HG03575 (cell line): ENCODE data around the gene OR4E2.
"Not testable (repeated sequence)": the region's sequence is repeated elsewhere in the genome, so short reads cannot be mapped to it uniquely, and the experiment has no call there.

Source experiments
- ATAC-seq: cut with Tn5 transposase; IDR thresholded peaks from one replicate; pipeline ENCODE4 v1.9.1; 2021; ENCODE audit not compliant: unreplicated experiment, insufficient number of reproducible peaks, low FRiP score; ENCODE audit errors: extremely low read depth

The OR4E2 gene, protein sequence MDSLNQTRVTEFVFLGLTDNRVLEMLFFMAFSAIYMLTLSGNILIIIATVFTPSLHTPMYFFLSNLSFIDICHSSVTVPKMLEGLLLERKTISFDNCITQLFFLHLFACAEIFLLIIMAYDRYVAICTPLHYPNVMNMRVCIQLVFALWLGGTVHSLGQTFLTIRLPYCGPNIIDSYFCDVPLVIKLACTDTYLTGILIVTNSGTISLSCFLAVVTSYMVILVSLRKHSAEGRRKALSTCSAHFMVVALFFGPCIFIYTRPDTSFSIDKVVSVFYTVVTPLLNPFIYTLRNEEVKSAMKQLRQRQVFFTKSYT

DNA sequence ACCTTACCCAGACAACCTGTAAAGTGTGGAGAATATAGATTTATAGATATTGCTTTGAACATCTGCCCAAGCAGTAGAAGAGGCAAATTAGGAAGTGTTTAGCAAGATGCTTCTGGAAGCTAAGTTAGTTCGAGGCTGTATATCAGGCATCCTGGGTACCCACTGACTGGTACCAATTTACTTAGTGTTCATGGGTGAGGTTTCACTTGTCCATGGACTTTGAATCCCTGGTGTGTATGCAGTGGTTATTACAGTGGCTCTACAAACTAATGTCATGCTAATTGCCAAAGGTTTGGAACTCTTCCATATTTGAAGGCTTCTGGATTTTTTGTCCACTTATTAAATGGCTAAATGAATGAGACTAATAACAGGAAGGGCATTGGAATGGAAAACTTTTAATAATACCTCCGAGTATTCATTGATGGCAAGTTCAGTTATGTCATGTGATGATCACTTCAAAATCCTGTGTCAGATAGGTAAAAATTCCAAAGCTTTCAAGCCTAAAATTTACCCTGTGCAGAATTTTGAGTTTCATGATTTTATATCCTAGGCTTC lies at the start of gene OR4E2:
Gene OR4E2 (plus strand): TSS at position 505 of the 555 bp plus-strand sequence. CDS start 11,248 bp downstream, outside the sequence.
- ATAC-seq = no peak

DNA sequence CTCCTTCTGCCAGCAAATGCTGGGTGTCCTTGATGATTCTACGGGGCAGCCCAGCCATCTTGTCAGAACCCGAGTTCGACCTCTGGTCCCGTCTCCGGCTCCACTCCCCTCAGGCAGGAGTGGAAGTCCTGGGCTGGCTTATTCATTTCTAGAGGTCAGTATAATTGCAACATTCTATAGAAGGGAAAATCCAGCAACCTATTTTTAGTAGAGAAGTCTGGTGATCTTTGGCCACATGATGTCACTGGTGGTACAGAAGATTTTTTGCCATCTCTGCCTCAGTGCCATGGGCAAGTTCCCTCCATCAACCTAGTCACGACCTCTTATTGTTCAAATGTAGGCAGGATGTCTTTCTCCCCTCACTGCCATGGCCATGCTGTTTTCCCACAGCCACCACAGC lies 41.3 kb upstream of the OR4E2 start:
- no peak for ATAC-seq

DNA sequence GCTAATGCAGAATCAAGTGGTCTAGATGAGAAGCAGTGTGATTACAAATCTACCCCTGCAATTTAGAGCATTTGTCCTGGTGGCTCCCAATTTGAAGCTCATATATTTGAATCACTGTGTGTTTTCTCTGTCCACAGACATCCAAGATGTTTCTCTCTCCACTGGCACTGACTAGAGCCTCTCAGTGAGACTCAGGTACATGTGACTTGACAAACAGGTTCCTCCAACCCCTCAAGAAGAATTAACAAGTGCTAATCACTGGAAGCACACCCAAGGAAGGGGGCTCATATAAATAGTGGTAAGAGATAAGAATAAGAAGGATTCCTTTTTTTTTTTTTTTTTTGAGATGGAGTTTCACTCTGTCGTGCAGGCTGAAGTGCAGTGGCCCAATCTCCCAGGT lies 39.4 kb upstream of the OR4E2 start:
- no peak for ATAC-seq

DNA sequence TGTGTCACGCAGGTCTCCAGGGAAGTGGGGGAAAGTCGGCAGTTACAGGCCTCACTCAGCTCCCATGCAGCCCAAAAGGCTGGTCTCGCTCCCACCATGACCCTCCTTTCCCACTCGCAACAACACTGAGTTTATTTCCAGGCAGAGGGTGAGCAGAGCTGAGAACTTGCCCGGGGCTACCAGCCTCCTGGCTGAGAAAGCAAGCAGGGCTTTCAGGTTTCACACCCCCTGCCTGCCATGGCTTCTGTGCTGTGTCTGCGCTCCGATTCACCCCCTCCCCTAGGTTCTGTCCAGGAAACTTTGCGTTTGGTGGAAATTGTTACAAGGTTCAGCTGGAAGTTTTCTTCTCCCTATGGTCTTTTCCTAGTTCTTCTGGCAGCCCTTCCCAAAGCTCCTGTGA lies 36.0 kb upstream of the OR4E2 start:
- no peak for ATAC-seq

DNA sequence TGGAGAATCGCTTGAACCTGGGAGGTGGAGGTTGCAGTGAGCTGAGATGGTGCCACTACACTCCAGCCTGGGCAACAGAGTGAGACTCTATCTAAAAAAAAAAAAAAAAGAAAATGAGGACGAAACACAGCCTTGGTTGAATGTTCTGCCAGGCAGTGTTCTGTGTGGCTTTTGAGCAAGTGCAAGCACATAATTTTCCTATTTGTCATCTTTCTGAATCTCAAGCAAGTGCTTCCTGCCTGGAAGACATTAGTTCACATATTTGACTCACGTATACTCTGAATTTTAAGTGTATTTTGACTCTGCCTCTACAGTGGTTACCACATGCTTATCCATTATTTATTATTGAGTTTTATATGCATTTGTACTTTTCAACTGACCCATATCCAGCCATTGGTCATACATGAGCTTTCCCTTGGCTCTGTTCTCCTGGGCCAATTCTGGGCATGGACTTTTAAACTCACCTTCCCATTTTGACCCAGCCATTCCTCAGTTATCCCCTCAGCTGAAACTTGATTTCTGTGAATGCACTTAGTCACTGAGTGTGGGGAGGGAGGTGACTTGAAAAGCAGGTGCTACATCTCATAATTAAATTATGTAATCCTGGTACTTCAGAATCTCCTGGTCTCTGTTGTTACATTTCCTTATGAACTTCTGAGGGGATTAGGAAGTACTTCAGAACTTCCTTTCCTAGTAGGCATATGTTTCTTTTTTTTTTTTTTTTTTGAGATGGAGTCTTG lies 27.0 kb upstream of the OR4E2 start:
- no peak for ATAC-seq

DNA sequence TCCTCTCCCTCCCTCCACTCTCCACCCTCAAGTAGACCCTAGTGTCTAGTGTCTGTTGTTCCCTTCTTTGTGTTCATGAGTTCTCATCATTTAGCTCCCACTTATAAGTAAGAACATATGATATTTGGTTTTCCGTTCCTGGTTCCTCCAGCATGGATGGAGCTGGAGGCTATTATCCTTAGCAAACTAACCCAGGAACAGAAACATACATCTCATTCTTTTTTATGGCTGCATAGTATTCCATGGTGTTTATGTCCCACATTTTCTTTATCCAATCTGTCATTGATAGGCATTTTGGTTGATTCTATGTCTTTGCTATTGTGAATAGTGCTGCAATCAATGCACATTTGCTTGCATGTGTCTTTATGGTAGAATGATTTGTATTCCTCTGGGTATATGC lies 23.1 kb upstream of the OR4E2 start:
- ATAC-seq = not testable (repeated sequence)

DNA sequence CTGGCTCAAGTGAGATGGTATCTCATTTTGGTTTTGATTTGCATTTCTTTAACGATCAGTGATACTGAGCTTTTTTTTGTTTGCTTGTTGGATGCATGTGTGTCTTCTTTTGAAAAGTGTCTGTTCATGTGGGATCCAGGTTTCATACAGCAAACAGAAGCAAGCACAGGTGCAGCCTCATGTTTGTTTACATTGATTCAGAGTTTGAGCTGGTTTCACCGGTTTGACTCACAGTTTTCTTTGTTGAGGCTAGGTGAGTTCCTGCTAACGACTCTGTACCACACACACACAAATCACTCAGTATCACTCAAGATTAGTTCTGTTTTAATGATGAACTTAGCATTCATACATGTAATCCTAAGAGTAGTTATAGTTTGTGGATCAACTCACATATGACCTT lies 22.6 kb upstream of the OR4E2 start:
- ATAC-seq = no peak

DNA sequence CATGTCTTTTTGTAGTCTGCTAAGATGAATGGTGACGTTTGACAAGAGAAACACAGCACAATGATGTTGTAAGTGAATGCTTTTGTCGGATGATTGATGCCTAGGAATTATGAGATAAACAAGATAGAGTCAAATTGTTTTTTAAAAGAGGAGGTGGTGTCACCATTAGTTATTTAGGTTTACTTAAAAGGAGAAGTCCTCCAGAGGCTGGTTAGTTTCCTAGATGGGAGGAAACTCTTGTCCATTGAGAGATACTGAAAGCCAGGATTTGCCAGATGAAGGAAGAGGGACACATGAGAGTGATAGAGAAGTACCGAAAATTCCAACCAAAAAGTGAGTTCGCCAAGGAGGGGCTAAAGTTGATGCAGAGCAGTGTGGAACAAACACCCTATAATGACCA lies 18.8 kb upstream of the OR4E2 start, which contains the start of gene OR10G2:
Gene OR10G2 (minus strand): TSS at position 101 of the 400 bp plus-strand sequence. CDS start 98 bp downstream, at position 3.
- ATAC-seq = no peak

DNA sequence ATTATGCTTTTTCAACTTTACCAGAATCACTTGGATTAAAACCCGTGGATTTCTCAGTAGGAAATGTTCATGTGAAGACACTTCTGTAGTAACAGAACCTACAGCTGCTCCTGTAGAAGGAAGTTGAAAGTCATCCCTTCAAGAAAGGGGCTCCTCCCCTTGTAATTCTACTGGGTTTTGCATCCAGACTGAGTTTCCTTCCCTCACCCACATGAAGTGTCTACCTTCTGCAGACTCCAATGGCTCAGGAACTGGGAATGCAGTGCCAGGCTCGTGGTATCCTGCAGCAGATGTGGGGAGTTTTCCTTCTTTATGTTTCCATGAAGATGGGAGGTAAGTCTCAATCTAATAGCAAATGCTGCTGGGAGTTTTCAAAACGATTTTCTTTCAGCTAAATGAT lies 11.0 kb upstream of the OR4E2 start:
- ATAC-seq = no peak

DNA sequence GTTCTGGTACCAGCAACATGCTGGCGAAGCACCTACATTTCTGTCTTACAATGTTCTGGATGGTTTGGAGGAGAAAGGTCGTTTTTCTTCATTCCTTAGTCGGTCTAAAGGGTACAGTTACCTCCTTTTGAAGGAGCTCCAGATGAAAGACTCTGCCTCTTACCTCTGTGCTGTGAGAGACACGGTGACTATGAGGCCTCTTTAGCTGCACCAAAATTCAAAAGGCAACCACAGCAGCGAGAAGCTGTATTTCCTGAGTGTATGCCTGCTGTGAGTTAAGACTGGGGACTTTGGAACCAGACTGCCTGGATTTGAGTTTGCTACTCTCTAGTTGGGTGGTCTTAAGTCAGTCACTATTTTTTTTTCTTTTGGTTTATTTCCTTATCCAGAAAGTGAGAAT lies 10.2 kb upstream of the OR4E2 start:
- ATAC-seq = no peak

DNA sequence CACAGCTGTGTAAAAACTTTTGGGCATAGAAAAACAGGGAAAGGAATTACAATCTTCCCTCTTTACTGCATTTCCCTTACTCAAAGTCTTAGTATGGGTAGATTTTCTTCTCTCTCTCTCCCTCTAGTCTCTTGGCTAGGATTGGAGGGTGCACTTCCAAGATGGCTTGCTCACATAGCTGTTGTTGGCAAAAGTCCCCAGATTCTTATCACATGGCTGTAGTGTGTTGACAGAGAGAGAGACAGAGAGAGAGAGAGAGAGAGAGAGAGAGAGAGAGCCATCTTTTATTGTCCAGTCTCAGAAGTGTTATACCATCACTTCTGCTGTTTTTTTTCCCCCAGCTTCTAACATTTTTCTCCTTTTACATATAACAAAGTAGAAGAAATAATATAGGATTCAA lies 6.3 kb upstream of the OR4E2 start:
- no peak for ATAC-seq

DNA sequence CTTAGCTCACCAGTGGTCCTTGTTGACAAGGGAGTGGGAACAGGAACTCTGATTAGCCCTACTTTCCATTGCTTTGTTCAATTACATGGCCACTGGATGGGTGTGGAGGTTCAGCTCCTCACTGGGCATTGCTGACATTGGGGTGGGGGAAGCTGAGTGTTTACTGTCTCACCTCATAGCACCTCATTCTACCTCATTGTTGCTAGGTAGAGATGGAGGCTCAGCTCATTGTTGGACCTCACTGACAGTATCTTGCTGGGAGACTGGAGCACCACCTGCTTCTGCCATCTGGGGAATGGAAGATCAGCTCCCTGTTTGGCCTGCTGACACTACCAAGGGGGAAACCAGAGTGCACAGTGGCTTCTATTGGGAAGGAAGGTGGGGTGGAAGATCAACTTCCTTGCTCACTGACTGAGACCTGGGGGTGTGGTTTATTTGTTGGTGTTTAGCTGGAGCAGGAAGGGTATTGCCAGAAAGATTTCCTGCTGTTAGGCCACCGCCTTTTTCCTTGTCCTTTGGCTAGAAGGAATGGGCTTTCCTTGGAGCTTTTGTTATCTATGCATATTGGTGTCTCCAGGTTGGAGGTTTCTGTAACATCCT lies 1.3 kb upstream of the OR4E2 start:
- no peak for ATAC-seq

DNA sequence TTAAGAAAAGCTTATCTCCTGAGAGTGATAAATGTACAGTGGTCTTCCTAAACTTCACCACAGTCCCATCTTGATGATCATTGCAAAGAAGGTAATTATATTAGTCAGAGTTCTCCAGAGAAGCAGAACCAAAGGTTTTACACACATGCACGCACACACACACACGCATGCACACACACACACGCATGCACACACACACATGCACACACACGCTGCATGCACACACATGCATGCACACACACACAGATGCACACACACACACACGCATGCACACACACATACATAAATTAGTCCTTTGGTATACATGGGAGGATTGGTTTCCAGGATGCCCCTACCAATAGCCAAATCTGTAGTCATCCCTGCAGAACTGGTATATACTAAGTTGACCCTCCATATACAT lies 580 bp downstream of the OR4E2 start:
- no peak for ATAC-seq

DNA sequence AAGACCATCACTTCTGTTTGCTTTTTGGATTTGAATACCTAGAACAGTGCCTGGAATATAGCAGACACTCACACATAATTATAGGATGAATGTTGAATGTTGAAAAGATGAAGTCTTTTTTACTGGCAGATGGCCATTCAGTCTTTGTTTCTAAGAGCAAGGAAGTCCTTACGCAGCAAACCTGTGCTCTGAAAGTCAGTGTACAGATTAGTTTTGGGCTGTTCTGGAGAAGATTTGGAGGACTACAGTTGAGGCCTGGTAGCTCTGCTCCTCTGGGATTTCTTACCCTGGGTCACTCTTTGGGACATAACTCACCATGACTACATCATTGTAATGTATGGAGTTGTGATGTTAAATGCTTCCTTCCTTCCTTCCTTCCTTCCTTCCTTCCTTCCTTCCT lies 3.3 kb downstream of the OR4E2 start:
- ATAC-seq = no peak

DNA sequence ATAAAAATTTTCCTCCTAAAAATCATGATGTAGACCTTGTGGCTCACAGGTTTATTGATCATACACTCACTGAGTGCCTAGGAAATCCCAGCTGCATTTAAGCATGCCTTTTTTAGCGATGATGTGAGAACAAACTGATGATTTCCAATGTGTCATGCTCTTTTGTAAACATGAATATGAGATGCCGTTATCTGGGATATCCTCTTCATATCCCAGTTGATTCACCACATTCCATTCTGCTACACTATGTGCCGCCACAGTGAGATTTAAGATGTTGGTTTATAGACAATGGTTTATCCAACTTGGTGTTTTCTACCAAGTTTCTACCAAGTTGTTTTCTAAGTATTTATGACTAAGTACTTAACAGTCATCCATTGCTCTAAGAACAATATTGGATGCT lies 14.7 kb downstream of the OR4E2 start:
- ATAC-seq = no peak

DNA sequence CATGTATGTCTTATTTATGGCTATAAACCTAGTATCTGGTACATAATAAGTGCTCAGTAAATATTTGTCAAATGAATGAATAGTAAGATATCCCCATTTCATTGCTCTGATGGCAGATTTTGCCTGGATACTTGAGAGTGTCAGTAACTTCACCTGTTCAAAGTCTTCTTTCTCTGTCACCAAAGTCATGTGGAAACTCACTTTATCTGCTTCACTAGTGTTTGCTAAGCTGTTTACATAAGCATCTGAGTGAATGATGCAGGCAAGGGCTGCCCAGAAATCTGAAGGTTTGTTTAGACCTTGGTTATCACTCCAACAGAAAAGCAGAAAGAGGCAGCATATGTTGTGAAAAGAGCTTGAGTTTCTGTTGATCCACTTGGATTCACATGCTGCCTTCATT lies 15.6 kb downstream of the OR4E2 start:
- no peak for ATAC-seq

DNA sequence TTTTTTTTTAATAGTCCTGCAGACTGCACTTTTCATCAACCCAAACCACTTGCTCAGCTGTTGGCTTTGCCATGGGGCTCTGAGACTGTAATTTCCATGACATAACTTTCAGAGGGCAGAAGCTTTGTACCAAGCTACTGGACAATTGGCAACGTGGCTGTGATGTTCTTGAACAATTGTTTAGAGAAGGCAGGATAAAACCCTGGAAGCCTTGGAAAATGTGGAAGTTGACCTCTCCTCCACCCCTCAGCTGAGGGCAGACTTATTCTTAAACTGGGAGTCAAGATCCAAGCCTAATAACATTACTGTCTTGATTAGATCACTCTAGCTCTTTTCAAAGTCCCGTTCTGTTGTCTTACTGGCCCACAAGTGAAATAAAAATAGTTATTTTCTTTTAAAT lies 17.7 kb downstream of the OR4E2 start:
- ATAC-seq = no peak

DNA sequence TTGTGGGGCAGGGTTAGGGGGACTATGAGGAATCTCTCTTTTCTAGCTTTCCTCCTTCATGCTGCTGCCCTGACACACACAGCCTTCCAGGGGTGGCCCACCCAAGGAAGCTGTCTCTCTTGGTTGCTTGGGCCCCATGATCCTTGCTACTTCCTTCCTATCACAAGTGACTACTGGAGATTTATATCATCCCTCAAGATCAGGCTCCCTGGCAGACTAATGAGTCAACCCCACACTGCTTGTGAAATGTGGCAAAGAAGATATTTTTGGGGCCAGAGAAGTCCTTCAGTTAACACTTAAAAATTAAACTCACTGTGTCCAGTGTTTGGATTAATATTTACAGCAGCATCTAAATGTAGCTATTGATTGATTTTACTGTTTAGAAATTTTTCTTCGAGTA lies 18.5 kb downstream of the OR4E2 start:
- no peak for ATAC-seq

DNA sequence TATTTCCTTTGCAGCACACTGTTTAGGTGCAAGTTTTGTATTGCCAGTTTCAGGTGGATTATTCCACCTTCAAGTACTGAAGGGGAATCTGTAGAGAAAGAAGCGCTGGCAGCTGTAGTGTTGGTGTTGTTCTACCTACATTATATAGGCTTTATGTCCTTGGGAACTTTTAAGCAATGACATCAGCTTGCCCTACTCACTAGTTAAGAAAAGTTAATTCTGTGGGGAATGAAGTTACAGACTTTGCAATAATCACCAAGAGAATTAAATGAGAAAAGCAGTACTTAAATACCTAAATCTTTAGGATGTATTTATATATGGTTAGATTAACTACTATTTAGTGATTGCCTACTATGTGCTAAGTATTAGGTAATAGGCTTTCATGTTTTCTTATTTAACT lies 20.1 kb downstream of the OR4E2 start, which contains the start of gene OR4E1:
Gene OR4E1 (minus strand): TSS at position 101 of the 400 bp plus-strand sequence. CDS start 2,883 bp downstream, outside the sequence.
- no peak for ATAC-seq

DNA sequence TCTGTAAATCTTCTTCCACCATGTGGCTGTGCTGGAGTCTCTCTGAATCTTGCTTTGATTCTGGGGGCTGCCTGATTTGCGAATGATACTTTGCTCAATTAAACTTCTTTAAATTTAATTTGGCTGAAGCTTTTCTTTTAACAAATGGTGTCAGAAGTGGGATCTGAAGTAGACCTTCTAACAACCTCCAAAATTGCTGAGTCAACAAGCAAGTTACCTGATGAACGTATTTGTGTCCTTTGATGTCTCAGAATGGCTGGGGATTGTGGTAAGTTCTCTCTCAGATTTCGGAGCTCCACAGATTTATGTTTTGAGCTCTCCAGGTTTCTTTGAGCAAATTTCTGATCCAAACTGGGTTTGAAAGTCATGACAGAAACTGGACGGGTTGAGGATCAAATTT lies 21.9 kb downstream of the OR4E2 start:
- no peak for ATAC-seq
